RKO (cell line): ENCODE data around the gene PLEKHA5.
"Not testable (repeated sequence)": the region's sequence is repeated elsewhere in the genome, so short reads cannot be mapped to it uniquely, and the experiment has no call there.

ENCODE experiments used
- DNase-seq: peaks from one replicate; pipeline ENCODE4 v3.0.0-alpha.2; 2016; ENCODE audit warnings: low spot score

Gene PLEKHA5

GRCh38 chr12:19203013-19203412, 73.5 kb downstream of the PLEKHA5 start:
- DNase-seq = no peak

- no peak for DNase-seq
Observed at GRCh38 chr12:19203539-19204506, 74.3 kb downstream of the PLEKHA5 start.

DNA sequence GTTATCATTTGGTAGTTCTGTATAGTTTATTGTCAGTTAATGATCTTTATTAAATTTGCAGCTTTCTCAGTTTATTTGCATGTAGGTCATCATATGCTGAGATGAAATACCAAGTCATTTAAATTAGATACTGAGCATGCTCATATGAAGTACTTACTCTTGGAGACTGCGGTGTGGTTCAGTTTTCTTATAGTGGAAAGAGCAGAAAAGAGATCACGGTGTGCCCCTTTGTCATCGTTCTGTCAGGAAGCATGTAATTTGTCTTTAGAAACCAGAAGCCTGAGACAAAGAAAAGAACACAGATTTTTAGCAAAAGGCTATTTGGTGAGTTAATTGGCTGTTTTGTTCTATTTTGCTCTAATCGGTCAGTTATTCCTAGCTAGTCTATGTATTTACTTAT, 75.6 kb downstream of the PLEKHA5 start:
- no peak for DNase-seq

DNA sequence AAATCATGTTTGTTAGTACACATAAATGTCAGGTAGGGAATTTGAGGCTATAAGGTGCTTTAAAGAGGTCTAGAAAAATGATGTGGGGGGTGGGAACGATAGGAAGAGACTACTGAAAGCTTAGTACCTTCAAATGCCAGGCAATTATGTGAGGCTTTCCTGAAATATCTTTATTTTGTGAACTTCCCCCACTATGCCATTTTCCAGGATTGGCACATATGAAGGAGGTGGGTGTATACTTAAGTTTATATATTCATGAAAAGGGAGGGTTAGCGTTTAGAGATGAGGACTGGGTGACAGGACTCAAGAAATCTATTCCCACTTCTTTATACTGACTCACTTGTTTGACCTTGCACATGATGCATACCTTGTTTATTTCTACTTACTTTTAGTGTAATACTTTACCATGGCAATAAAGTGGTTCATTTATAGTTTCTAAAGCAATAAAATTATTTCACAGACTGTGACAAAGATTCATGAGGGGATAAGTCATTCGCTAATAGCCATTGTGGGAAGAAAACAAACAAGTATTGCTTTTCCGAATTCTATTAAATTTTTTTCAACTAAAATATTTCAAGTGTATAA, 77.1 kb downstream of the PLEKHA5 start:
- DNase-seq = no peak

GRCh38 chr12:19208456-19208855, 78.9 kb downstream of the PLEKHA5 start:
- no peak for DNase-seq

DNA sequence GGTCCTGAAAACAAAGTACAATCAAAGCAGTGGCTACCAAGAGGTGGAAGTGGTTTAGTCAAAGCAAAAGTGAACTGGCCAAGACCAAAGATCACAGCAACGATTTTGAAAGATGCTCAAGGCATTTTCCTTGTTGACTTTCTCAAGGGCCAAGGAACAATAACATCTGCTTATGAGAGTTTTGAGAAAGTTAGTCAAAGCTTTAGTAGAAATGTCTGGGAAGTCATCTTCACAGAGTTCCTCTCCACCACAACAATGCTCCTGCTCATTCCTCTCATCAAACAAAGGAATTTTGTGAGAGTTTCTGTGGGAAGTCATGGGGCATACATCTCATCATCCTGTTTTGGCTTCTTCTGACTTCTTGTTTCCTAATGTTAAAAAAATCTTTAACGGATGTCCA, 80.1 kb downstream of the PLEKHA5 start:
- DNase-seq = no peak

- no peak for DNase-seq
Observed at GRCh38 chr12:19211802-19212201, 82.3 kb downstream of the PLEKHA5 start.

DNA sequence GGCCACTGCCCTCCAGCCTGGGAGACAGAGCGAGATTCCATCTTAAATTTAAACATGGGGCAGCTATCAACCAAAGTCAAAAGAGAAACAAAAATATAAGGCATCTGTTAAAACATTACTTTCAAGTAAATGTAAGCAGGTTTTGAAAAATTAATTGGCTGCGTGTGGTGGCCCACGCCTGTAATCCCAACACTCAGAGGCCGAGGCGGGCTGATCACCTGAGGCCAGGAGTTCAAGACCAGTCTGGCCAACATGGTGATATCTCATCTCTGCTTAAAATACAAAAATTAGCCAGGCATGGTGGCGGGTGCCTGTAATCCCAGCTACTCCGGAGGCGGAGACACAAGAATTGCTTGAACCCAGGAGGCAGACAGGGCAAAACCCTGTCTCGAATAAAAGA, 82.7 kb downstream of the PLEKHA5 start:
- no peak for DNase-seq

- DNase-seq = no peak
Observed at GRCh38 chr12:19214020-19214419, 84.5 kb downstream of the PLEKHA5 start.

- no peak for DNase-seq
Observed at GRCh38 chr12:19215115-19215514, 85.6 kb downstream of the PLEKHA5 start.

DNA sequence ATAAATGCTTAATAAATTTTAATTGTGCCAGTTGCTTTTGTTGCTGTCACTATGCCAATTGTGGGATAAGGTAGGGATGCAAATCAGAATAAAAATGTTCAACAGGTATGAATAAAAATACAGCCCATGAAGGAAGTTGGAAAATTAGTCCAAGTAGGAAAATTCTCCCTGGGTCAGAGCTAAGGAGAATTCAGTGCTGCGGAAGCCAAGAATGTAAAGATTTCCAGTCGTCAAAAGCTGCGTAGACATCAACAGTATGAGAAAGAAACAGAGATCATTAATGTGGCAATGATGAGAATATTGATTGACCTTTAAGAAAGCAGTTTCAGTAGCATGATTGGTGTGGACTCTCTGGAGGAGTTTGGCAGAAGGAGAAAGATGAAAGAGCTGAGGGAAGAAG, 87.9 kb downstream of the PLEKHA5 start:
- DNase-seq = no peak

- peak; percentile 9 for DNase-seq
Observed at GRCh38 chr12:19220205-19220604, 90.7 kb downstream of the PLEKHA5 start.

- no peak for DNase-seq
Observed at GRCh38 chr12:19220852-19221466, 91.4 kb downstream of the PLEKHA5 start.

DNA sequence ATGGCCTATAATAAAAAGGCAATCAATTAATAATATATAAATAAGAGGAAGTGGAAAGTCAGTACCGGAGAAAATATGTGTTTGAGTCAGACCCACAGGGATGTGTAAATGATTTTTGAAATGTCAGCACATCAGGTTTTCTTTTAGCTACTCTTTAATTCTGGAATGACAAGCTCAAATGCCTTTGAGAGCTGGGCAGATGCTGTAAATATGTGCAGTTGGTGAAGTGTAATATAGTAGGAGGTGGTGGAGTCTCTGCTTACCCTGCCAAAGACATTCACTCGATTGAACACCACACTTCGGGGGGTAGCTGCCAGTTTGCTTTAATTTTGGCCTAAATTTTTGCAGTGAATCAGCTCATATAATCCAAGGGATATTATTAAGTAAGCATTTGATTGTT, 93.0 kb downstream of the PLEKHA5 start:
- DNase-seq = no peak

GRCh38 chr12:19223018-19223417, 93.5 kb downstream of the PLEKHA5 start:
- DNase-seq = peak; percentile 32

GRCh38 chr12:19223695-19224094, 94.2 kb downstream of the PLEKHA5 start:
- DNase-seq = no peak

DNA sequence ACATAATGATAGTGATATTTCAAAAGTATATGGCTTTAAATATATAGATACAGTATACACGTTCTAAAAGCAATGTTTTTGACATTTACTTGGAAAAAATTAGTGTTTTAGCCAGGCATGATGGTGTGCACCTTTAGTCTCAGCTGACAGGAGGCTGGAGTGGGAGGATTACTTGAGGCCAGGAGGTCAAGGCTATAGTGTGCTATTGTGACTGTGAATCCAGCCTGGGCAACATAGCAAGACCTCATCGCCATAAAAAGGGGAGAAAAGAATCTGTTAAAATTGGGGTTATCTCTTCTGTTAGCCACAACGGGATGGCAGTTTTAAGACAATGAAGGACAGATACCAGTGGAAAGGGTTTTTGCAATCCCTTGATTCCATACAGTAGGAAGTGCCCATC, 95.2 kb downstream of the PLEKHA5 start:
- DNase-seq = no peak

DNA sequence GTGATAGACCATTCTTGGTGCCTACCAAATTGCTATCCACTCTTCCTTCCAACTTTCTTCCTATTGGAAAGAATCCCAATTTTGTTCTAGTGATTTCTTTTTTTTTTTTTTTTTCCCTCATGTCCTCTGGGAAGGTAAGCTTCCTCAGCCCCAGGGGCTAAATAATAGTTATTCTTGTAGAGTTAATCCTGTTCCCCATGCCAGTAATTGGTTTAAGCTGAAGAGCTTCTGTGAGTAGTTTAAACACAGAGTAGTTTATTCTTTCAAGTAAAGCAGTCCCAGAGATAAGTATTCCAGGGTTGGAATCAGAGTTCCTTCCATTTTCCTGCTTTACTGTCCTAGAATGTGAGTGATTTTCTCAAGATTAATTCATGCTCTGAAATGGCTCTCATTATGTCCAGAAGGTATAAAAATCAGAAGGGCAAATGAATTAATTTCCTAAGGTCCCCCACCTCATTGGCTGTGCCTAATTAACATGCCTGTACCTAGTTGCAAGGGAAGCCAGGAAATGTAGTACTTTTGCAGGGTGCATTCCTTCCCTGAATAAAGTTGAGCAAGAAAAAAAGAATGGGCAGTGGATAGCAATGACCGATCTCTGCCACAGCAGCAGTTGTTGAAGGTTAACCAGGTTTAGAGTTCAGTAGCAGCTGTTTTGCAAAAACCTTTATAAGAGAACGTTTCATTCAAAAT, 97.8 kb downstream of the PLEKHA5 start:
- no peak for DNase-seq

GRCh38 chr12:19227880-19228210, 98.3 kb downstream of the PLEKHA5 start:
- no peak for DNase-seq

DNA sequence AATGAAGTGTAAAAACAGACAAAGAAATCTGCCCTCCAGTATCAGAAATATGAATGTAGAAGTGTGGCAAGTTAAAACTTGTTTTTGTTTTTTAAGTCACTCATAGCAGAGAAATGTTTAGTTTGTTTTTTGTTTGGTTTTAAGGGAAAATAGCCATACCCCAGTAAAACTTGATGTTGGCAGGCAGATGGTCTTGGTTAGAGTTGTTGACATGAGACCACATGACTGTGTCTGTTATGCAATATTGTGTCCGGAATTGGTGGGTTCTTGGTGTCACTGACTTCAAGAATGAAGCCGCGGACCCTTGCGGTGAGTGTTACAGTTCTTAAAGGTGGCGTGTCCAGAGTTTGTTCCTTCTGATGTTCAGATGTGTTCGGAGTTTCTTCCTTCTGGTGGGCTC, 99.5 kb downstream of the PLEKHA5 start:
- not testable (repeated sequence) for DNase-seq

GRCh38 chr12:19230299-19230866, 100.8 kb downstream of the PLEKHA5 start:
- DNase-seq = no peak

DNA sequence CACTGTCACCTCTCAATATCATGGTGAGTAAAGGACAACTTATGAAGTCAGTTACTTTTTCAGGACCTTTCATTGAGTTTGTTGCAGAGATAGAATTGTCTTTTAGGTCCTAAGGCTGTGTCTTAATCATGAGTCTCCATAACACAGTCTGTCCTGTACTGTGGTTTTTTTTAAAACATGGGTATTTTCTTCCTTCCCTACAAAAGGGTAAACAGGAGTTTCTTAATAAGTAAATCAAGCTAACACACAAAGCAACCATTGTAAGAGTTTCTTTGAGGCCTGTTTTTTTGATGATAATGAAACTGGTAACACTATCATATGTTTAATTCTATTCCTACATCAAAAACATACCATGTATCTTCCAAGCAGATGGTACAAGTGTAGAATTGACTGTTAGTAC, 101.4 kb downstream of the PLEKHA5 start:
- no peak for DNase-seq
